ENCODE results near the gene RNF217. TPM values are rescaled to one million over a fixed set of nuclear protein-coding genes. Genes with fewer than 3 reads are reported as not detected.

Gene RNF217
- total and polyA plus RNA-seq, 4 donors, result 5.0 to 79.5 (median 33.4) TPM

GRCh38 chr6:124990988-124991387, 28.8 kb downstream of the RNF217 start:
- H3K9me3 ChIP-seq (ENCODE audit: control insufficient read depth, low read length), result no peaks in the 10 kb centered on the region
- H3K4me3 ChIP-seq (ENCODE audit: low read length in 2 of 2), result no peak overlapping the region
- H3K27ac ChIP-seq (ENCODE audit: low read depth in 1 of 2, low read length in 2 of 2), result no peak overlapping the region
- no peak for DNase-seq
- H3K27me3 ChIP-seq (ENCODE audit: control insufficient read depth in 1 of 2, insufficient read depth in 2 of 2, low read length in 1 of 2), result no peaks in the 10 kb centered on the region
- intact Hi-C loops (cut with DNase I), result no loop called here
- peaks cover 0 to 5% of the 10 kb centered on the region in 2 donors for H3K36me3 ChIP-seq (ENCODE audit: control insufficient read depth in 1 of 2, insufficient read depth in 2 of 2, low read length in 1 of 2)
- ATAC-seq (ENCODE audit: low FRiP score), result no peak
- H3K4me1 ChIP-seq (ENCODE audit: control insufficient read depth in 1 of 2, insufficient read depth in 2 of 2, low read length in 2 of 2), result peaks cover 1 to 8% of the 10 kb centered on the region in 2 donors
- WGBS, 2 donors, result 95 to 100% methylated on average over 1 of the region's 1 CpG

- Histone ChIP-seq H3K27ac (ENCODE audit: low read depth in 1 of 2, low read length in 2 of 2) (no peak overlapping the region), H3K36me3 (ENCODE audit: control insufficient read depth in 1 of 2, insufficient read depth in 2 of 2, low read length in 1 of 2) (peaks cover 0 to 5% of the 10 kb centered on the region in 2 donors), H3K4me1 (ENCODE audit: control insufficient read depth in 1 of 2, insufficient read depth in 2 of 2, low read length in 2 of 2) (peaks cover 1 to 5% of the 10 kb centered on the region in 2 donors), H3K9me3 (ENCODE audit: control insufficient read depth, low read length) (no peaks in the 10 kb centered on the region), H3K4me3 (ENCODE audit: low read length in 2 of 2) (no peak overlapping the region), H3K27me3 (ENCODE audit: control insufficient read depth in 1 of 2, insufficient read depth in 2 of 2, low read length in 1 of 2) (no peaks in the 10 kb centered on the region)
- no peak for ATAC-seq (ENCODE audit: low FRiP score)
- intact Hi-C loops (cut with DNase I), result no loop called here
- WGBS, 2 donors, result 95 to 100% methylated on average over 1 of the region's 1 CpG
- DNase-seq, result no peak
Measured at GRCh38 chr6:124991764-124992295, 29.6 kb downstream of the RNF217 start.

GRCh38 chr6:124993327-124993726, 31.1 kb downstream of the RNF217 start:
- no peaks in the 10 kb centered on the region for H3K9me3 ChIP-seq (ENCODE audit: control insufficient read depth, low read length)
- peaks cover 1 to 5% of the 10 kb centered on the region in 2 donors for H3K4me1 ChIP-seq (ENCODE audit: control insufficient read depth in 1 of 2, insufficient read depth in 2 of 2, low read length in 2 of 2)
- ATAC-seq (ENCODE audit: low FRiP score) (no peak), DNase-seq (no peak)
- intact Hi-C loops (cut with DNase I), result no loop called here
- WGBS, 2 donors, result 91 to 92% methylated on average over 6 of the region's 6 CpGs
- H3K36me3 ChIP-seq (ENCODE audit: control insufficient read depth in 1 of 2, insufficient read depth in 2 of 2, low read length in 1 of 2), result peaks cover 0 to 5% of the 10 kb centered on the region in 2 donors
- no peaks in the 10 kb centered on the region for H3K27me3 ChIP-seq (ENCODE audit: control insufficient read depth in 1 of 2, insufficient read depth in 2 of 2, low read length in 1 of 2)
- no peak overlapping the region for H3K27ac ChIP-seq (ENCODE audit: low read depth in 1 of 2, low read length in 2 of 2)
- H3K4me3 ChIP-seq (ENCODE audit: low read length in 2 of 2), result no peak overlapping the region

- intact Hi-C loops (cut with DNase I), result loop anchor here in 1 of 2 donors (5.0 kb wide), 1 partner anchor 32 kb away; the partner anchor contains the start of gene RNF217
- Histone ChIP-seq H3K36me3 (ENCODE audit: control insufficient read depth in 1 of 2, insufficient read depth in 2 of 2, low read length in 1 of 2) (peaks cover 0 to 5% of the 10 kb centered on the region in 2 donors), H3K4me1 (ENCODE audit: control insufficient read depth in 1 of 2, insufficient read depth in 2 of 2, low read length in 2 of 2) (peaks cover 1 to 5% of the 10 kb centered on the region in 2 donors), H3K4me3 (ENCODE audit: low read length in 2 of 2) (no peak overlapping the region), H3K27ac (ENCODE audit: low read depth in 1 of 2, low read length in 2 of 2) (no peak overlapping the region), H3K27me3 (ENCODE audit: control insufficient read depth in 1 of 2, insufficient read depth in 2 of 2, low read length in 1 of 2) (no peaks in the 10 kb centered on the region), H3K9me3 (ENCODE audit: control insufficient read depth, low read length) (no peaks in the 10 kb centered on the region)
- DNase-seq, result no peak
- 60 to 62% methylated on average over 3 of the region's 3 CpGs for WGBS, 2 donors
- ATAC-seq (ENCODE audit: low FRiP score), result no peak
Measured at GRCh38 chr6:124994648-124995047, 32.4 kb downstream of the RNF217 start.

GRCh38 chr6:124995131-124995530, 32.9 kb downstream of the RNF217 start:
- Histone ChIP-seq H3K4me1 (ENCODE audit: control insufficient read depth in 1 of 2, insufficient read depth in 2 of 2, low read length in 2 of 2) (peaks cover 1 to 5% of the 10 kb centered on the region in 2 donors), H3K9me3 (ENCODE audit: control insufficient read depth, low read length) (no peaks in the 10 kb centered on the region), H3K4me3 (ENCODE audit: low read length in 2 of 2) (no peak overlapping the region), H3K27ac (ENCODE audit: low read depth in 1 of 2, low read length in 2 of 2) (no peak overlapping the region), H3K36me3 (ENCODE audit: control insufficient read depth in 1 of 2, insufficient read depth in 2 of 2, low read length in 1 of 2) (peaks cover 0 to 5% of the 10 kb centered on the region in 2 donors), H3K27me3 (ENCODE audit: control insufficient read depth in 1 of 2, insufficient read depth in 2 of 2, low read length in 1 of 2) (no peaks in the 10 kb centered on the region)
- DNase-seq (no peak), ATAC-seq (ENCODE audit: low FRiP score) (no peak)
- intact Hi-C loops (cut with DNase I), result loop anchor here in 1 of 2 donors (5.0 kb wide), 1 partner anchor 33 kb away; the partner anchor contains the start of gene RNF217

GRCh38 chr6:124995645-124996325, 33.5 kb downstream of the RNF217 start:
- peaks cover 1 to 5% of the 10 kb centered on the region in 2 donors for H3K4me1 ChIP-seq (ENCODE audit: control insufficient read depth in 1 of 2, insufficient read depth in 2 of 2, low read length in 2 of 2)
- 92 to 94% methylated on average over 8 of the region's 8 CpGs for WGBS, 2 donors
- H3K36me3 ChIP-seq (ENCODE audit: control insufficient read depth in 1 of 2, insufficient read depth in 2 of 2, low read length in 1 of 2), result peaks cover 0 to 2% of the 10 kb centered on the region in 2 donors
- ATAC-seq (ENCODE audit: low FRiP score) (no peak), DNase-seq (no peak)
- no peak overlapping the region for H3K4me3 ChIP-seq (ENCODE audit: low read length in 2 of 2)
- H3K9me3 ChIP-seq (ENCODE audit: control insufficient read depth, low read length), result no peaks in the 10 kb centered on the region
- intact Hi-C loops (cut with DNase I), result loop anchor here in 1 of 2 donors (5.0 kb wide), 1 partner anchor 33 kb away; the partner anchor contains the start of gene RNF217
- no peaks in the 10 kb centered on the region for H3K27me3 ChIP-seq (ENCODE audit: control insufficient read depth in 1 of 2, insufficient read depth in 2 of 2, low read length in 1 of 2)
- H3K27ac ChIP-seq (ENCODE audit: low read depth in 1 of 2, low read length in 2 of 2), result no peak overlapping the region

GRCh38 chr6:124996411-124996810, 34.2 kb downstream of the RNF217 start:
- no peaks in the 10 kb centered on the region for H3K9me3 ChIP-seq (ENCODE audit: control insufficient read depth, low read length)
- H3K27me3 ChIP-seq (ENCODE audit: control insufficient read depth in 1 of 2, insufficient read depth in 2 of 2, low read length in 1 of 2), result no peaks in the 10 kb centered on the region
- H3K4me1 ChIP-seq (ENCODE audit: control insufficient read depth in 1 of 2, insufficient read depth in 2 of 2, low read length in 2 of 2), result peaks cover 1 to 5% of the 10 kb centered on the region in 2 donors
- no peak overlapping the region for H3K27ac ChIP-seq (ENCODE audit: low read depth in 1 of 2, low read length in 2 of 2)
- H3K36me3 ChIP-seq (ENCODE audit: control insufficient read depth in 1 of 2, insufficient read depth in 2 of 2, low read length in 1 of 2), result no peaks in the 10 kb centered on the region
- intact Hi-C loops (cut with DNase I), result loop anchor here in 1 of 2 donors (5.0 kb wide), 1 partner anchor 34 kb away; the partner anchor contains the start of gene RNF217
- ATAC-seq (ENCODE audit: low FRiP score), result no peak
- no peak overlapping the region for H3K4me3 ChIP-seq (ENCODE audit: low read length in 2 of 2)
- no peak for DNase-seq

- Histone ChIP-seq H3K4me3 (ENCODE audit: low read length in 2 of 2) (no peak overlapping the region), H3K27ac (ENCODE audit: low read depth in 1 of 2, low read length in 2 of 2) (no peak overlapping the region), H3K27me3 (ENCODE audit: control insufficient read depth in 1 of 2, insufficient read depth in 2 of 2, low read length in 1 of 2) (no peaks in the 10 kb centered on the region), H3K9me3 (ENCODE audit: control insufficient read depth, low read length) (no peaks in the 10 kb centered on the region), H3K4me1 (ENCODE audit: control insufficient read depth in 1 of 2, insufficient read depth in 2 of 2, low read length in 2 of 2) (peaks cover 1 to 5% of the 10 kb centered on the region in 2 donors), H3K36me3 (ENCODE audit: control insufficient read depth in 1 of 2, insufficient read depth in 2 of 2, low read length in 1 of 2) (no peaks in the 10 kb centered on the region)
- intact Hi-C loops (cut with DNase I), result loop anchor here in 1 of 2 donors (5.0 kb wide), 1 partner anchor 35 kb away; the partner anchor contains the start of gene RNF217
- ATAC-seq (ENCODE audit: low FRiP score) (no peak), DNase-seq (no peak)
- WGBS, 2 donors, result 76 to 79% methylated on average over 8 of the region's 8 CpGs
Measured at GRCh38 chr6:124997196-124997875, 35.1 kb downstream of the RNF217 start.
